WTC11 (cell line): Measurements from ENCODE around the gene KCNA4. TPM values are rescaled to one million over a fixed set of nuclear protein-coding genes. Genes with fewer than 3 reads are reported as not detected.
A peak's percentile ranks its signal among the peaks of the same experiment; 100 is the strongest.
"Not testable (repeated sequence)": the region's sequence is repeated elsewhere in the genome, so short reads cannot be mapped to it uniquely, and the experiment has no call there.

Experiments used
- ATAC-seq: fragments of 200-7000 bp; cut with Tn5 transposase; 2 replicates; pipeline ENCODE4 v1.10.0; 2021; ENCODE audit warnings: mild to moderate bottlenecking, moderate library complexity
- CTCF ChIA-PET: fragments of 300-600 bp; sonication (Branson Sonifier 250); formaldehyde crosslinking; loops from one replicate; lab custom pipeline; 2021; ENCODE audit warnings: antibody characterized with exemption; lab: Charles Lee
- POLR2A ChIA-PET: fragments of 350-600 bp; sonication (Branson Sonifier 250); formaldehyde crosslinking; loops from one replicate; lab custom pipeline; 2021; ENCODE audit warnings: antibody characterized with exemption; lab: Charles Lee
- DNase-seq: peaks from one replicate; pipeline ENCODE4 v3.0.0; 2021; ENCODE audit warnings: low spot score
- H3K27ac Mint-ChIP-seq: 2 replicates; pipeline ENCODE4 v1.8.0; 2021; ENCODE audit warnings: mixed read lengths
- H3K27me3 Mint-ChIP-seq: 2 replicates; pipeline ENCODE4 v1.8.0; 2021; ENCODE audit warnings: low read depth, mild to moderate bottlenecking, moderate library complexity, mixed read lengths
- H3K36me3 Mint-ChIP-seq: 2 replicates; pipeline ENCODE4 v1.8.0; 2021; ENCODE audit warnings: mixed read lengths
- H3K4me1 Mint-ChIP-seq: 2 replicates; pipeline ENCODE4 v1.8.0; 2022; ENCODE audit warnings: mixed read lengths
- H3K4me3 Mint-ChIP-seq: 2 replicates; pipeline ENCODE4 v1.8.0; 2021; ENCODE audit warnings: mild to moderate bottlenecking, moderate library complexity, mixed read lengths
- H3K9me3 Mint-ChIP-seq: 2 replicates; pipeline ENCODE4 v1.8.0; 2021; ENCODE audit warnings: mixed read lengths
- ATF1 ChIP-seq: sonication (generic); formaldehyde crosslinking; IDR thresholded peaks from 2 replicates; pipeline ENCODE4 v1.8.1; 2023; ENCODE audit warnings: mild to moderate bottlenecking, moderate library complexity, missing genetic modification reagents
- CREB1 ChIP-seq: sonication (generic); formaldehyde crosslinking; IDR thresholded peaks from 2 replicates; pipeline ENCODE4 v1.8.0; 2023; ENCODE audit warnings: mild to moderate bottlenecking, missing genetic modification reagents
- JUN ChIP-seq: sonication (generic); formaldehyde crosslinking; IDR thresholded peaks from 2 replicates; pipeline ENCODE4 v1.8.0; 2023; ENCODE audit warnings: mild to moderate bottlenecking, missing genetic modification reagents
- NFATC4 ChIP-seq: fragments of 250-450 bp; sonication (Bioruptor Pico); IDR thresholded peaks from 2 replicates; pipeline ENCODE4 v1.9.0; 2021; ENCODE audit warnings: mild to moderate bottlenecking
- RELA ChIP-seq: sonication (generic); formaldehyde crosslinking; IDR thresholded peaks from 2 replicates; pipeline ENCODE4 v1.8.1; 2022; ENCODE audit warnings: missing genetic modification reagents, mild to moderate bottlenecking, borderline replicate concordance
- TCF7 ChIP-seq: sonication (generic); formaldehyde crosslinking; IDR thresholded peaks from 2 replicates; pipeline ENCODE4 v1.8.0; 2022; ENCODE audit warnings: mild to moderate bottlenecking, low read depth, missing genetic modification reagents, moderate library complexity
- ZNF121 ChIP-seq: sonication (generic); formaldehyde crosslinking; IDR thresholded peaks from 2 replicates; pipeline ENCODE4 v1.8.0; 2023; ENCODE audit warnings: missing genetic modification reagents
- ZNF219 ChIP-seq: sonication (generic); formaldehyde crosslinking; IDR thresholded peaks from 2 replicates; pipeline ENCODE4 v1.8.0; 2023; ENCODE audit warnings: missing genetic modification reagents, mild to moderate bottlenecking, borderline replicate concordance
- ZNF416 ChIP-seq: fragments of 250-450 bp; sonication (Bioruptor Pico); IDR thresholded peaks from 2 replicates; pipeline ENCODE4 v1.9.0; 2021; ENCODE audit warnings: mild to moderate bottlenecking, inconsistent platforms
- ZNF423 ChIP-seq: fragments of 250-450 bp; sonication (Bioruptor Pico); IDR thresholded peaks from 2 replicates; pipeline ENCODE4 v2.1.2; 2022; ENCODE audit warnings: mild to moderate bottlenecking, moderate library complexity
- total RNA-seq: library from RNA; stranded (reverse); gene quantifications from 3 replicates; pipeline ENCODE4 v1.2.3, GENCODE V29; 2021
- TF ChIP-seq, protein P1 (sequence below): sonication (generic); formaldehyde crosslinking; IDR thresholded peaks from 2 replicates; pipeline ENCODE4 v1.8.0; 2023; ENCODE audit warnings: mild to moderate bottlenecking, missing genetic modification reagents
- TF ChIP-seq, protein P2 (sequence below): sonication (generic); formaldehyde crosslinking; IDR thresholded peaks from 2 replicates; pipeline ENCODE4 v1.8.1; 2023; ENCODE audit warnings: mild to moderate bottlenecking, missing genetic modification reagents

Gene KCNA4
- total RNA-seq, 1 experiment from 2014 or later, result not detected

DNA sequence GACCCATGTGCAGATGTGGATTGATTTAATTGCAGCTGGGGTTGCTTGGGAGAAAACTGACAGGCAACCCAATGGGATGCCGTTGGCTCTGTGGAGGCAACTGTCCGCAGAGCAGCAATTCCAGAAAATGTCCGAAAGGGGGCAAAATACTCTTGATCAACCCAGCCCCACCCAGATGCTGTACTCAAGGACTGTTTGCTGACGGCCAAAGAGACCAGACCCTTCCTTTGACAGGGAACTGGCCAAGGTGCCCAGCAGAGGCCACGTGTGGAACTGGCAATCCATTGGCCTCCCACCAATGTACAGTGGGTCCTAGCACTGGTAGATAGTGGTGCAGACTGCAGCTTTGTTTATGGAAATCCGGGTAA lies 29.7 kb upstream of the KCNA4 start:
- ATAC-seq (peak; percentile 99), DNase-seq (peak; percentile 52)
- H3K27me3 Mint-ChIP-seq, result peaks cover 74% of the 10 kb centered on the region

DNA sequence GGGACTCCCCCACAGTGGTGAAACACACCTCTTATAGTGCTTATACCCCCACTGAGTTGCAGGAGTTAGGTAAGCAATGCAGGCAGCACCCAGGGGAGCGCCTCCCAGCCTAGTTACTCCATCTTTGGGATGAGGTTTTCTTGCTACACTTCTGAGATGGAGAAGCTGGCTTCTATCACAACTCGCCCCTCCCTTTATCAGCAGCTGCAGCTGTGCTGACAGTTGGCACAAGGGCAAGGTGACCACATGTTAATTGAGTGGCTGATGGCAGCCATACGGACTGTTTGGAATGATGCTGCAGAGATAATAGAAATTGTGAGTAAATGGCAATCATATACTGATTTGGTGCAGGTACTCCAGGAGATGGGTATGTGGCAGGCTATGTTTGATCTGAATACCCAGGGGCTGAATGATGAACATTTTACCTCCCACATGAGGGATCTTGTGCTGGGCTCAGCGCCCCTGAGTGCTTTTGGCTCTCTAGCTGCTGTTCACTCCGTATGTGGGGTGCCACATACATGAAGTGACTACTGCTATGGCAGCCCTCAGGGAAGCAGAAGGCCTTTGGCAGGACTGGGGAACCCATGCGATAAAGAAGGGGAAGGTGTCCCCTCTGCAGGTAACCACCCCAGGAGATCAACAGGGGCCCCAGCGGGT lies 29.2 kb upstream of the KCNA4 start:
- ChIA-PET POLR2A (no interaction called here), CTCF (interaction anchor here (0.6 to 1.4 kb wide), 5 partner anchors 20 to 237 kb away, joined by 3 to 7 read pairs (median 4); no protein-coding TSS in a partner anchor)
- H3K27me3 Mint-ChIP-seq, result peaks cover 79% of the 10 kb centered on the region
- H3K9me3 Mint-ChIP-seq, result no peaks in the 10 kb centered on the region
- ATAC-seq (peak; percentile 12; the same call in 1 of the 2 replicates), DNase-seq (no peak)
- no peak overlapping the region for H3K4me3 Mint-ChIP-seq
- peaks cover 2% of the 10 kb centered on the region for H3K4me1 Mint-ChIP-seq
- TF ChIP-seq ATF1 (CRISPR knock-in tag) (no peak), RELA (CRISPR knock-in tag) (no peak), ZNF423 (CRISPR knock-in tag) (peak; percentile 62; the same call in 1 of the 2 replicates), JUN (CRISPR knock-in tag) (no peak)
- no peaks in the 10 kb centered on the region for H3K36me3 Mint-ChIP-seq
- no peak overlapping the region for H3K27ac Mint-ChIP-seq

More for the DNA sequence above, 29.7 kb upstream of the KCNA4 start:
- CTCF ChIA-PET, result interaction anchor here (0.6 to 1.6 kb wide), 7 partner anchors 8 to 412 kb away, joined by 3 to 7 read pairs (median 3); no protein-coding TSS in a partner anchor
- H3K4me3 Mint-ChIP-seq, result no peak overlapping the region
- no peaks in the 10 kb centered on the region for H3K9me3 Mint-ChIP-seq
- H3K36me3 Mint-ChIP-seq, result no peaks in the 10 kb centered on the region
- no peak overlapping the region for H3K27ac Mint-ChIP-seq
- TF ChIP-seq TCF7 (CRISPR knock-in tag) (no peak), ZNF121 (CRISPR knock-in tag) (peak; percentile 94)
- H3K4me1 Mint-ChIP-seq, result no peaks in the 10 kb centered on the region
- POLR2A ChIA-PET, result no interaction called here

DNA sequence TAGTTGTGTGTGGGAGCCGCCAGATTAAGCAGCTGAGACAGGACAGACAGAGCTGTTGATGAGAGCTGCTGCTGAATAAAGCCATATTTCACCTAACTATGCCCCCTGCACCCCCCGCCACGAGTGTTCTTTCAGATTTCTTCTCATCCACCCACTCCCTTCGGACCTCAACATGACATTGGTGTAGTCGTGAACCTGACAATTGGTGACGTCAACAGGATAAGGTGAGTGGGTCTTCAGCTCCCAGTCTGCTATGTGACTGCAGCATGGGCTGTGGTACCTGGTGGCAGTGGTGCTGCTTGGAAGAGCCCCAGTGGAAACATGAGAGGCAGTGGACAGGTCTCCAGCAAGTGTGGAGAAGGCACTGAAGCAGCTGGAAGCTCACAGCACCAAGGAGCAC lies 28.3 kb upstream of the KCNA4 start:
- DNase-seq (no peak), ATAC-seq (no peak)
- H3K9me3 Mint-ChIP-seq, result no peaks in the 10 kb centered on the region
- H3K4me3 Mint-ChIP-seq, result no peak overlapping the region
- POLR2A ChIA-PET, result no interaction called here
- H3K27ac Mint-ChIP-seq, result no peak overlapping the region
- CTCF ChIA-PET, result interaction anchor here (0.6 to 1.0 kb wide), 2 partner anchors 85 to 98 kb away, joined by 4 to 5 read pairs; no protein-coding TSS in a partner anchor
- TF ChIP-seq, protein P1, sequence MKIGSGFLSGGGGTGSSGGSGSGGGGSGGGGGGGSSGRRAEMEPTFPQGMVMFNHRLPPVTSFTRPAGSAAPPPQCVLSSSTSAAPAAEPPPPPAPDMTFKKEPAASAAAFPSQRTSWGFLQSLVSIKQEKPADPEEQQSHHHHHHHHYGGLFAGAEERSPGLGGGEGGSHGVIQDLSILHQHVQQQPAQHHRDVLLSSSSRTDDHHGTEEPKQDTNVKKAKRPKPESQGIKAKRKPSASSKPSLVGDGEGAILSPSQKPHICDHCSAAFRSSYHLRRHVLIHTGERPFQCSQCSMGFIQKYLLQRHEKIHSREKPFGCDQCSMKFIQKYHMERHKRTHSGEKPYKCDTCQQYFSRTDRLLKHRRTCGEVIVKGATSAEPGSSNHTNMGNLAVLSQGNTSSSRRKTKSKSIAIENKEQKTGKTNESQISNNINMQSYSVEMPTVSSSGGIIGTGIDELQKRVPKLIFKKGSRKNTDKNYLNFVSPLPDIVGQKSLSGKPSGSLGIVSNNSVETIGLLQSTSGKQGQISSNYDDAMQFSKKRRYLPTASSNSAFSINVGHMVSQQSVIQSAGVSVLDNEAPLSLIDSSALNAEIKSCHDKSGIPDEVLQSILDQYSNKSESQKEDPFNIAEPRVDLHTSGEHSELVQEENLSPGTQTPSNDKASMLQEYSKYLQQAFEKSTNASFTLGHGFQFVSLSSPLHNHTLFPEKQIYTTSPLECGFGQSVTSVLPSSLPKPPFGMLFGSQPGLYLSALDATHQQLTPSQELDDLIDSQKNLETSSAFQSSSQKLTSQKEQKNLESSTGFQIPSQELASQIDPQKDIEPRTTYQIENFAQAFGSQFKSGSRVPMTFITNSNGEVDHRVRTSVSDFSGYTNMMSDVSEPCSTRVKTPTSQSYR, result no peak
- TF ChIP-seq CREB1, result no peak
- no peak for TF ChIP-seq RELA (CRISPR knock-in tag)
- TF ChIP-seq, all 79 proteins: peak for 0
- peaks cover 2% of the 10 kb centered on the region for H3K4me1 Mint-ChIP-seq
- H3K27me3 Mint-ChIP-seq, result peaks cover 77% of the 10 kb centered on the region
- no peaks in the 10 kb centered on the region for H3K36me3 Mint-ChIP-seq

DNA sequence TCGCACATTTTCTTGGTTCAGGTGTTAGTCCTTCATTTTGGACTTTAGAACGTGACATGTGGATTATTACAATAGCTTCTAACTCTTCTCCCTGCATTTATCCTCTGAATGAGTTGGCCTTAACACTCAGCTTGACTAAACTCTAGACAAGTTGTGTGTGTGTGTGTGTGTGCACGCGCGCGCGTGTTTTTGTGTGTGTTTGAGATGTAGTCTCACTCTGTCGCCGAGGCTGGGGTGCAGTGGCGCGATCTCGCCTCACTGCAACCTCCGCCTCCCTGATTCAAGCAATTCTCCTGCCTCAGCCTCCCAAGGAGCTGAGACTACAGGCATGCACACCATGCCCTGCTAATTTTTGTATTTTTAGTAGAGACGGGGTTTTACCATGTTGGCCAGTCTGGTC lies 24.3 kb upstream of the KCNA4 start:
- no peak for ATAC-seq
- H3K36me3 Mint-ChIP-seq, result no peaks in the 10 kb centered on the region
- POLR2A ChIA-PET, result no interaction called here
- no peaks in the 10 kb centered on the region for H3K9me3 Mint-ChIP-seq
- DNase-seq, result no peak
- H3K4me3 Mint-ChIP-seq, result no peak overlapping the region
- H3K27me3 Mint-ChIP-seq, result peaks cover 55% of the 10 kb centered on the region
- TF ChIP-seq, protein P2, sequence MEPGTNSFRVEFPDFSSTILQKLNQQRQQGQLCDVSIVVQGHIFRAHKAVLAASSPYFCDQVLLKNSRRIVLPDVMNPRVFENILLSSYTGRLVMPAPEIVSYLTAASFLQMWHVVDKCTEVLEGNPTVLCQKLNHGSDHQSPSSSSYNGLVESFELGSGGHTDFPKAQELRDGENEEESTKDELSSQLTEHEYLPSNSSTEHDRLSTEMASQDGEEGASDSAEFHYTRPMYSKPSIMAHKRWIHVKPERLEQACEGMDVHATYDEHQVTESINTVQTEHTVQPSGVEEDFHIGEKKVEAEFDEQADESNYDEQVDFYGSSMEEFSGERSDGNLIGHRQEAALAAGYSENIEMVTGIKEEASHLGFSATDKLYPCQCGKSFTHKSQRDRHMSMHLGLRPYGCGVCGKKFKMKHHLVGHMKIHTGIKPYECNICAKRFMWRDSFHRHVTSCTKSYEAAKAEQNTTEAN (CRISPR knock-in tag), result no peak
- no peak for TF ChIP-seq ZNF219 (CRISPR knock-in tag)
- no peak for TF ChIP-seq NFATC4 (CRISPR knock-in tag)
- no peak for TF ChIP-seq ZNF416
- no peak overlapping the region for H3K27ac Mint-ChIP-seq
- peaks cover 2% of the 10 kb centered on the region for H3K4me1 Mint-ChIP-seq
- CTCF ChIA-PET, result interaction anchor here (0.6 kb wide), 1 partner anchor 15 kb away, joined by 3 read pairs; no protein-coding TSS in a partner anchor

DNA sequence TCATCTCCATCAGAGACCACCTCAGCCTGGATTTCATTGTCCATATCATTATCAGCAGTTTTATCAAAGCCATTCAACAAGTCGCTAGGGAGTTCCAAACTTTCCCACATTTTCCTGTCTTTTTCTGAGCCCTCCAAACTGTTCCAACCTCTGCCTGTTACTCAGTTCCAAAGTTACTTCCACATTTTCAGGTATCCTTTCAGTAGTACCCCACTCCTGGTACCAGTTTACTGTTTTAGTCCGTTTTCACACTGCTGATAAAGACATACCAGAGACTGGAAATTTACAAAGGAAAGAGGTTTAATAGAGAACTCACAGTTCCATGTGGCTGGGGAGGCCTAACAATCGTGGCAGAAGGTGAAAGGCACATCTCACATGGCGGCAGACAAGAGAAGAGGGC lies 17.9 kb upstream of the KCNA4 start:
- CTCF ChIA-PET, H3K27me3 Mint-ChIP-seq, ATAC-seq, H3K4me3 Mint-ChIP-seq, H3K4me1 Mint-ChIP-seq, POLR2A ChIA-PET, H3K27ac Mint-ChIP-seq, DNase-seq, H3K36me3 Mint-ChIP-seq: not testable (repeated sequence)
- peaks cover 18% of the 10 kb centered on the region for H3K9me3 Mint-ChIP-seq

DNA sequence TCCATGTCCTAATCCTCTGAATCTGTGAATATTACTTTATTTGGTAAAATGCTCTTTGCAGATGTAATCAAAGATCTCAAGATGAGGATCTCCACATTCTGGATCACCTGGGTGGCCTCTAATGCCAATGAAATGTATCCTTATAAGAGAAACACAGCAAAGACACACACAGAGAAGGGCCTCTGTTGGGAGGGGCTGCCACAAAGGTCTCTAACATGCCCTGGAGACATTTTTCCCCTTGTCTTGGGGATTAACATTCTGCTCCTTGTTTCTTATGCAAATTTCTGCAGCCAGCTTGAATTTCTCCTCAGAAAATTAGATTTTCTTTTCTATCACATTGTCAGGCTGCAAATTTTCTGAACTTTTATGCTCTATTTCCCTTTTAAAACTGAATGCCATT lies 17.3 kb upstream of the KCNA4 start:
- POLR2A ChIA-PET, H3K27me3 Mint-ChIP-seq: not testable (repeated sequence)

More for the DNA sequence above, 17.3 kb upstream of the KCNA4 start:
- CTCF ChIA-PET, H3K4me1 Mint-ChIP-seq, H3K36me3 Mint-ChIP-seq, ATAC-seq, H3K4me3 Mint-ChIP-seq, DNase-seq, H3K27ac Mint-ChIP-seq: not testable (repeated sequence)
- peaks cover 18% of the 10 kb centered on the region for H3K9me3 Mint-ChIP-seq
